ENCODE data around the gene CSF2.
"Not testable (repeated sequence)": the region's sequence is repeated elsewhere in the genome, so short reads cannot be mapped to it uniquely, and the experiment has no call there.

CSF2 gene

DNA sequence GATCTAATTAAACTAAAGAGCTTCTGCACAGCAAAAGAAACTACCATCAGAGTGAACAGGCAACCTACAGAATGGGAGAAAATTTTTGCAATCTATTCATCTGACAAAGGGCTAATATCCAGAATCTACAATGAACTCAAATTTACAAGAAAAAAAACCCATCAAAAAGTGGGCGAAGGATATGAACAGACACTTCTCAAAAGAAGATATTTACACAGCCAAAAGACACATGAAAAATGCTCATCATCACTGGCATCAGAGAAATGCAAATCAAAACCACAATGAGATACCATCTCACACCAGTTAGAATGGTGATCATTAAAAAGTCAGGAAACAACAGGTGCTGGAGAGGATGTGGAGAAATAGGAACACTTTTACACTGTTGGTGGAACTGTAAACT, 34.9 kb downstream of the CSF2 start:
- not testable (repeated sequence) for DNase-seq (ENCODE audit: low read depth, low spot score)

DNA sequence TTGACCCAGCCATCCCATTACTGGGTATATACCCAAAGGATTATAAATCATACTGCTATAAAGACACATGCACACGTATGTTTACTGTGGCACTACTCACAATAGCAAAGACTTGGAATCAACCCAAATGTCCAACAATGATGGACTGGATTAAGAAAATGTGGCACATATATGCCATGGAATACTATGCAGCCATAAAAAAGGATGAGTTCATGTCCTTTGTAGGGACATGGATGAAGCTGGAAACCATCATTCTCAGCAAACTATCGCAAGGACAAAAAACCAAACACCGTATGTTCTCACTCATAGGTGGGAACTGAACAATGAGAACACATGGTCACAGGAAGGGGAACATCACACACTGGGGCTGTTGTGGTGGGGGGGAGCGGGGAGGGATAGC, 35.4 kb downstream of the CSF2 start:
- DNase-seq (ENCODE audit: low read depth, low spot score), result not testable (repeated sequence)

DNA sequence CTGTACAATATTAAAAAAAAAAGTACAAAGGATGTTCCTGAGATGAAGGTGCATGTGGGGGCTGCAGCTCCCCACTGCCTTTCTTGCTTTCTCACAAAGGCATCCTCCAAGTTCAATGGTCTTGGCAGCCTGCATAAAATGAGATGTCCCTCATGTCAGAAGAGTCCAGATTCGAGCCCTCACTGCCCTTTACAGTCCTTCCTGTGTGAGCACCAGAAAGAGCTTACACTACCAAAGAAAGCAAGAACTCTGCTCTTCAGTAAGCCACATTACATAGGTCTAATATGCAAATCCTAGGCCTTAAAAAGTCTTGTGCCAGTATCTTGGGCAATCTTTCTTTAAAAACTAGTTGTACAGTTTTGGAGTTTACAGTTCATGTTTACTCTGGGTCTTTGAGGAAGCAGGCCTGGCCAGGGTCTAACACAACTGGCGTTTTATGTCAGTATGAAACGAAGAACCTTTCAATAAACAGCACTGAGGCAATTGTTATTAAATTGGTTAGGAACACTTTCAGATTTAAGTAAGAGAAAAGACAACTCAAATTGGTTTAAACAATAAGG, 36.0 kb downstream of the CSF2 start:
- DNase-seq (ENCODE audit: low read depth, low spot score), result no peak

DNA sequence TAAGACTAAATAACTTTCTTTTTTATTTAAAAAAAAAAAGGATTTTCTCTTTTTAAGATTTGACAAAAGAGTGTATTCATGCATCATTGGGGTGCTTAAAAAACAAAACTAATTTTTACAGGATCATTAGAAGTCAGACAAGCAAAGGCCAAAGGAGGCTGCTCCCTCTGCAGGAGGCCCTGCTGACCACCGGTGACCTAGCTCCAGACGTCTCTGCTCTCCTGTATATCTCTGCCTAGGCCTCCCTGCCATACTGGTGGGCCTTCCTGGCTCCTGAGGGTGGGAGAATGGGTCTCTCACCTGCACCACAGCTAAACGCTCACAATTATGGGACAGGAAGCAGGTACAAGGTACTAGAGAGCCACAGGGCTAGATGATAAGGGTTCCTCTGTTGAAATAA, 36.6 kb downstream of the CSF2 start:
- DNase-seq (ENCODE audit: low read depth, low spot score), result no peak

DNA sequence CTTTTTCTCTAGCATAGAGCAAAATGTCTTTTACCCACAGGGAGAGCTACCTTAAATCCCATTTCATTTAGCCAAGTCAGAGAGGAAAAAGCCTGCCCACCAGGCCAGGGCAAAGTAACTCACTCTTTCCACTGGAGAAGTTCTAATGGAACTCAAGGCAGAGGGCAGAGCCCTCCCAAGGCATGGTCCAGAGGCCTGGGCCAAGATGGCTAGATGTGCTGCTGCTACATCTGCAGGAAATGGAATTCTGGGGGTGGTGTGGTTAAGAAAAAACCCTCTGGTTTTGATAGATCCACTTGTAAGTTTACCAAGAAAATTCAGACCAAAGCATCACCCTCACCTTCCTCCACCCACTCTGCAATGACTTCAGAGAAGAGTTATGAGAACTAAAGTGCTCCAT, 37.3 kb downstream of the CSF2 start:
- no peak for DNase-seq (ENCODE audit: low read depth, low spot score)

DNA sequence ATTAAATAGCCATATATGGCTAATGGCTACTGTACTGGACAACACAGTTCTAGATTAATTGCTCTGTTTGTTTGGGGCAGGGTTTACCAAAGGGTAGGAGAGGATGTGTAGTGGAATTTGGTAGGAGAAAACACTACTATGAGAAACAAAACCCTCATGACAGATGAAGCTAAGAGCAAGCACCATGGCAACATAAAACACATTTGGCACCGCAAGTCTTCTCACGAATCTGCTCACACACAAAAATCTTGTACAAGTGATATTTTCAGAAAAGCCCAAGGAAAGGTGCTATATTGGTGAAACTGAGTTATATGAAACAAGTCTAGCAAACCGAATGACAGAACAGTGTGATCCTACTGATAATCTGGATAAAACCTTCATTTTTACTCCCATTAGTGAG, 38.5 kb downstream of the CSF2 start:
- DNase-seq (ENCODE audit: low read depth, low spot score), result no peak

DNA sequence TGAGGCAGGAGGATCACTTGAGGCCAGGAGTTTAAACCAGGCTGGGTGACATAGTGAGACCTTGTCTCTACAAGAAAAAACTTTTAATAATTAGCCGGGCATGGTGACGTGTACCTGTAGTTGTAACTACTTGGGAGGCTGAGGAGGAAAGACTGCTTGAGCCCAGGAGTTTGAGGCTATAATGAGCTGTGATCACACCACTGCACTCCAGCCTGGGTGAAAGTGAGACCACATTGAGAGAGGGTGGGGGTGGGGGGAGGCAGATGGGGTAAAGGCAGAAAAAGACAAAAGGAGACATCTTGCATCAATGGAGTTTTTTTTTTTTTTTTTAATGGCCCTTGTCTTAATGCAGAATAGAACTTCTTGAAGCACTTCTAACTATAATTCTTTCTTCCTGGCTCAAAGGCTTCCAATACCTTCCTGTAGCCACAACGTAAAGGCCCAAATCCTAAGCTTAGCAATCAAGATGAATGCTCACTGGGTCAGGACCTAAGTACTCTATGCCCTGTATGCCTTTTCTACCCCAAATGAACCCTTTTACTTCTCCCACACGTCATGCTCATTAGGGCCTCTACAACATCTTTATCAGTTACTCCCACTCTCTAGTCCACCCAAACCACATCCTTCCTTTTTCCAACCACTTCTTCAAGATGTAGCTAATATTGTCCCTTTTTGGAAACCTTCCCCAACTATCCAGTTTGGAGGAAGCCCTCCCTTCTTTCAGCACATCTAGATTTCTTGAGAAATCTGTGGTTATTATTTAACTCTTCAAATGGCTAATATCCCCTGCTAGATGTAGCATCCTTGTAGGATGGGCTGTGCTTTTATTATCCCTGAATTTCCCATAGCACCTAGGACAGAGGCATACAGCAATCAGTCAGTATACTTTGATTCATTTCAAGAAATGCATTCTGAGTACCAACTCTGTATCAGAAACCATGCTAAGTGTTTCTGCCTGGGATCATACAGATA, 40.8 kb downstream of the CSF2 start:
- DNase-seq (ENCODE audit: low read depth, low spot score), result no peak

DNA sequence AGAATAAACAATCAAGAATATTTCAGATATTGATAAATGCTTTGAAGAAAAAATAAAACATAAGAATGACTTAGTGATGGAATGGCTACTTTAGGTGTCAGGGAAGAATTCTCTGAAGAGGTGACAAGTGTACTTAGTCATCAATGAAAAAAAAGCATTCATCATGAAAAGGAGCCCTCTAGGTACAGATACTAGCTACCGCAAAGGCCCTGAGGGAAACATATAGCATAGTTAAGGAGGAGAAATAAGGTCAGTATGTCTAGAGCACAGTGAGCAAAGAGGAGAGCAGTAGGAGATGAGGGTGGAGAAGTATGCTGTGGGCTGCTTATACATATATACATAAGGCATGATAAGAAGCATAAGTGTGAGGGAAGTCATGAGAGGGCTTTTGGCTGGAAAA, 41.8 kb downstream of the CSF2 start:
- DNase-seq (ENCODE audit: low read depth, low spot score), result no peak

DNA sequence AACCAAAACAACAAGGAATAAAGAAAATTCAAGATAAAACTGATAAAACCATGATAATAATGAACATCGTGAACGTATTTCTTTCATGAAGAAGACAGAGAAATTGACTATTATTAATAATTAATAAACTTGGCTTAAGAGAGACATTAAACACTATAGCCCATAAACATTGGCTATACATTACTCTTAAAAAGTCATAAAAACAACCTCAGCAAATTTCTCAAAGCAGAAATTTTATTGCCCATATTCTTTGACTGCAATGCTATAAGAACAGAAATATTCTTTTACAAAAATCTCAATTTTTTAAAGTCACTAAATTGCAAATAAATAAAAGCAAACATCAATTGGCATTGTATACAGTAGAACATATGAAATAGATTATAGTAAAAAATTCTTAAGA, 42.5 kb downstream of the CSF2 start:
- no peak for DNase-seq (ENCODE audit: low read depth, low spot score)

DNA sequence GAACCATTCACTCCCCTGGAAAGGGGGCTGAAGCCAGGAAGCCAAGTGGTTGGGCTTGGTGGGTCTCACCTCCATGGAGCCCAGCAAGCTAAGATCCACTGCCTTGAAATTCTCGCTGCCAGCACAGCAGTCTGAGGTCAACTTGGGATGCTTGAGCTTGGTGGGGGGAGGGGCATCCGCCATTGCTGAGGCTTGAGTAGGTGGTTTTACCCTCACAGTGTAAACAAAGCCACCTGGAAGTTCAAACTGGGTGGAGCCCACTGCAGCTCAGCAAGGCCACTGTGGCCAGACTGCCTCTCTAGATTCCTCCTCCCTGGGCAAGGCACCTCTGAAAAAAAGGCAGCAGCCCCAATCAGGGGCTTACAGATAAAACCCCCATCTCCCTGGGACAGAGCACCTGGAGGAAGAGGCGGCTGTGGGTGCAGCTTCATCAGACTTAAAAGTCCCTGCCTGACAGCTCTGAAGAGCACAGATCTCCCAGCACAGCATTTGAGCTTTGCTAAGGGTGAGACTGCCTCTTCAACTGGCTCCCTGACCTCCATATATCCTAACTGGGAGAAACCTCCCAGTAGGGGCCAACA, 43.4 kb downstream of the CSF2 start:
- DNase-seq (ENCODE audit: low read depth, low spot score), result not testable (repeated sequence)

DNA sequence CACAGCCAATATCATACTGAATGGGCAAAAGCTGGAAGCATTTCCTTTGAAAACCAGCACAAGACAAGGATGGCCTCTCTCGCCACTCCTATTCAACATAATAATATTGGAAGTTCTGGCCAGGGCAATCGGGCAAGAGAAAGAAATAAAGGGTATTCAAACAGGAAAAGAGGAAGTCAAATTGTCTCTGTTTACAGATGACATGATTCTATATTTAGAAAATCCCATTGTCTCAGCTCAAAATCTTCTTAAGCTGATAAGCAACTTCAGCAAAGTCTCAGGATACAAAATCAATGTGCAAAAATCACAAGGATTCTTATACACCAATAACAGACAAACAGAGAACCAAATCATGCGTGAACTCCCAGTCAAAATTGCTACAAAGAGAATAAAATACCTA, 47.1 kb downstream of the CSF2 start:
- DNase-seq (ENCODE audit: low read depth, low spot score), result not testable (repeated sequence)

DNA sequence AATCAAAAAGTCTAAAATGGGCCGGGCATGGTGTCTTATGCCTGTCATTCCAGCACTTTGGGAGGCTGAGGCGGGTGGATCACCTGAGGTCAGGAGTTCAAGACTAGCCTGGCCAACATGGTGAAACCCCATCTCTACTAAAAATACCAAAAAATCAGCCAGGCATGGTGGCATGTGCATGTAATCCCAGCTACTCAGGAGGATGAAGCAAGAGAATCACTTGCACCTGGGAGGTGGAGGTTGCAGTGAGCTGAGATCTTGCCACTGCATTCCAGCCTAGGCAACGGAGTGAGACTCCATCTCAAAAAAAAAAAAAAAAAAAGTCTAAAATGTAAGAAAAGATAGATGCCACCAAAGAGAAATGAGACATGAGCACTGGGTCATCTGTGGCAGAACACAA, 49.4 kb downstream of the CSF2 start:
- DNase-seq (ENCODE audit: low read depth, low spot score), result not testable (repeated sequence)

DNA sequence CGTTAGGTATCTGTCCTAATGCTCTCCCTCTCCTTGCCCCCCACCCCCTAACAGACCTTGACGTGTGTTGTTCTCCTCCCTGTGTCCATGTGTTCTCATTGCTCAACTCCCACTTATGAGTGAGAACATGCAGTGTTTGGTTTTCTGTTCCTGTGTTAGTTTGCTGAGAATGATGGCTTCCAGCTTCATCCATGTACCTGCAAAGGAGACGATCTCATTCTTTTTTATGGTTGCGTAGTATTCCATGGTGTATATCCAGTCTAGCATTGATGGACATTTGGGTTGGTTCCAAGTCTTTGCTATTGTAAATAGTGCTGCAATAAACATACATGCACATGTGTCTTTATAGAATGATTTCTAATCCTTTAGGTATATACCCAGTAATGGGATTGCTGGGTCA, 50.0 kb downstream of the CSF2 start:
- not testable (repeated sequence) for DNase-seq (ENCODE audit: low read depth, low spot score)

Measured in activated CD4-positive, CD25-positive, alpha-beta regulatory T cell treated with anti-CD3 and anti-CD28 coated beads, Interleukin-2, amount 50 U/mL, for 16 hours (primary cell).